ENCODE results near the gene TLX2. TPM values are rescaled to one million over a fixed set of nuclear protein-coding genes. Genes with fewer than 3 reads are reported as not detected.

Gene TLX2
- total and polyA plus RNA-seq, 2 of the 13 experiments (the other 11 are each of a cell fraction or from before 2014, with no cell fraction given): 0.05 to 0.20 TPM

DNA sequence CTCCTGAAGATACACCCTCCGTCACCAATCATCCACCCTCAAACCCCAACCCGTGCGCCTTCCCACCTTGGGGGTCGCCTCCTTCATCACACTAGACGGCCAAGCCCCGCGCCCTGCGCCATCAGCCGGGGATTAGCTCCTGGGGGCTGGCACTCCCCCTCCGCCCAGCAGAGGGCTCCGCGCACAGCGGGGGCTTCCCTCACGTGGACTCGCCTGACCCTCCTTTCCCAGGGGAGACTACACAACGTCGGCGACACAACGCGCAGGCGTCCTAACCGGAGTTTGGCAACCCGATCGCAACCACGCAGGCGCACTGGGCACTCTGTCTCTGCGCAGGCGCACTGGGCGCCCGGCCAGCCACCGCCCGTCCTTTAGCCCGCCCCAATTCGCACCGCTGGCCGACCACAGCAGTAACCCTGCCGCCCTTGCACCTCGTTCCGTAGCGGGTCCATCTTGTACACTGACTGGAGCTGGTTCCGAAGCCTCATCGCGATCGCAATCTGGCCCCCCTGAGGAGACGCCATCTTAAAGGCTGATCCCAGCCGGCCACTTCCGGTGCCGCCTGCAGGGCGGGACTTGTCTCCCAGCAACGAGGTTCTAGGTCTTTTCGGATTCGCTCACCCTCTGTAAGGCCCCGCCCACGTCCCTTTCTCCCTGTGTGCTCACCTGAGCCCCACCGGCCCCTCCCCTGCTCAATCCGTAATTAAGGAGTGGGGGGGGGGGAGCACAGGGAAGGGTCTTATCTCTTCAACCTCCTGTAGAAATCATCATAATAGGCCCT, 6.9 kb upstream of the TLX2 start, which contains the start of gene PCGF1 (continued):
- TF ChIP-seq, protein P1, sequence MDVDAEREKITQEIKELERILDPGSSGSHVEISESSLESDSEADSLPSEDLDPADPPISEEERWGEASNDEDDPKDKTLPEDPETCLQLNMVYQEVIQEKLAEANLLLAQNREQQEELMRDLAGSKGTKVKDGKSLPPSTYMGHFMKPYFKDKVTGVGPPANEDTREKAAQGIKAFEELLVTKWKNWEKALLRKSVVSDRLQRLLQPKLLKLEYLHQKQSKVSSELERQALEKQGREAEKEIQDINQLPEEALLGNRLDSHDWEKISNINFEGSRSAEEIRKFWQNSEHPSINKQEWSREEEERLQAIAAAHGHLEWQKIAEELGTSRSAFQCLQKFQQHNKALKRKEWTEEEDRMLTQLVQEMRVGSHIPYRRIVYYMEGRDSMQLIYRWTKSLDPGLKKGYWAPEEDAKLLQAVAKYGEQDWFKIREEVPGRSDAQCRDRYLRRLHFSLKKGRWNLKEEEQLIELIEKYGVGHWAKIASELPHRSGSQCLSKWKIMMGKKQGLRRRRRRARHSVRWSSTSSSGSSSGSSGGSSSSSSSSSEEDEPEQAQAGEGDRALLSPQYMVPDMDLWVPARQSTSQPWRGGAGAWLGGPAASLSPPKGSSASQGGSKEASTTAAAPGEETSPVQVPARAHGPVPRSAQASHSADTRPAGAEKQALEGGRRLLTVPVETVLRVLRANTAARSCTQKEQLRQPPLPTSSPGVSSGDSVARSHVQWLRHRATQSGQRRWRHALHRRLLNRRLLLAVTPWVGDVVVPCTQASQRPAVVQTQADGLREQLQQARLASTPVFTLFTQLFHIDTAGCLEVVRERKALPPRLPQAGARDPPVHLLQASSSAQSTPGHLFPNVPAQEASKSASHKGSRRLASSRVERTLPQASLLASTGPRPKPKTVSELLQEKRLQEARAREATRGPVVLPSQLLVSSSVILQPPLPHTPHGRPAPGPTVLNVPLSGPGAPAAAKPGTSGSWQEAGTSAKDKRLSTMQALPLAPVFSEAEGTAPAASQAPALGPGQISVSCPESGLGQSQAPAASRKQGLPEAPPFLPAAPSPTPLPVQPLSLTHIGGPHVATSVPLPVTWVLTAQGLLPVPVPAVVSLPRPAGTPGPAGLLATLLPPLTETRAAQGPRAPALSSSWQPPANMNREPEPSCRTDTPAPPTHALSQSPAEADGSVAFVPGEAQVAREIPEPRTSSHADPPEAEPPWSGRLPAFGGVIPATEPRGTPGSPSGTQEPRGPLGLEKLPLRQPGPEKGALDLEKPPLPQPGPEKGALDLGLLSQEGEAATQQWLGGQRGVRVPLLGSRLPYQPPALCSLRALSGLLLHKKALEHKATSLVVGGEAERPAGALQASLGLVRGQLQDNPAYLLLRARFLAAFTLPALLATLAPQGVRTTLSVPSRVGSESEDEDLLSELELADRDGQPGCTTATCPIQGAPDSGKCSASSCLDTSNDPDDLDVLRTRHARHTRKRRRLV (CRISPR knock-in tag; IDR thresholded peaks at IDR 0.05): peak; percentile 62
- TF ChIP-seq EED (CRISPR knock-in tag; IDR thresholded peaks at IDR 0.05) (peak; percentile 91), ARID2 (CRISPR knock-in tag; IDR thresholded peaks at IDR 0.05; ENCODE audit: borderline replicate concordance) (no peak; the same call in 1 of the 2 replicates), ZNF296 (CRISPR knock-in tag; conservative IDR thresholded peaks at IDR 0.05) (no peak), FOXJ3 (CRISPR knock-in tag; IDR thresholded peaks at IDR 0.05; ENCODE audit: borderline replicate concordance) (0 out of 2 replicates have a peak, but pooled peaks have one; percentile 47), ZNF703 (CRISPR knock-in tag; IDR thresholded peaks at IDR 0.05; ENCODE audit: borderline replicate concordance) (no peak), DR1 (CRISPR knock-in tag; IDR thresholded peaks at IDR 0.05) (peak; percentile 64), DPF2 (CRISPR knock-in tag; IDR thresholded peaks at IDR 0.05; ENCODE audit: borderline replicate concordance, low read depth) (0 out of 2 replicates have a peak, but pooled peaks have one; percentile 48), ZNF761 (CRISPR knock-in tag; conservative IDR thresholded peaks at IDR 0.05) (peak; percentile 64)
- TF ChIP-seq, protein P2, sequence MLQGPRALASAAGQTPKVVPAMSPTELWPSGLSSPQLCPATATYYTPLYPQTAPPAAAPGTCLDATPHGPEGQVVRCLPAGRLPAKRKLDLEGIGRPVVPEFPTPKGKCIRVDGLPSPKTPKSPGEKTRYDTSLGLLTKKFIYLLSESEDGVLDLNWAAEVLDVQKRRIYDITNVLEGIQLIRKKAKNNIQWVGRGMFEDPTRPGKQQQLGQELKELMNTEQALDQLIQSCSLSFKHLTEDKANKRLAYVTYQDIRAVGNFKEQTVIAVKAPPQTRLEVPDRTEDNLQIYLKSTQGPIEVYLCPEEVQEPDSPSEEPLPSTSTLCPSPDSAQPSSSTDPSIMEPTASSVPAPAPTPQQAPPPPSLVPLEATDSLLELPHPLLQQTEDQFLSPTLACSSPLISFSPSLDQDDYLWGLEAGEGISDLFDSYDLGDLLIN (CRISPR knock-in tag; IDR thresholded peaks at IDR 0.05; ENCODE audit: borderline replicate concordance): peak; percentile 39; the same call in 1 of the 2 replicates
- TF ChIP-seq, protein P3, sequence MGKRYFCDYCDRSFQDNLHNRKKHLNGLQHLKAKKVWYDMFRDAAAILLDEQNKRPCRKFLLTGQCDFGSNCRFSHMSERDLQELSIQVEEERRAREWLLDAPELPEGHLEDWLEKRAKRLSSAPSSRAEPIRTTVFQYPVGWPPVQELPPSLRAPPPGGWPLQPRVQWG (CRISPR knock-in tag; IDR thresholded peaks at IDR 0.05; ENCODE audit: borderline replicate concordance, low read depth): no peak
- TF ChIP-seq, protein P4, sequence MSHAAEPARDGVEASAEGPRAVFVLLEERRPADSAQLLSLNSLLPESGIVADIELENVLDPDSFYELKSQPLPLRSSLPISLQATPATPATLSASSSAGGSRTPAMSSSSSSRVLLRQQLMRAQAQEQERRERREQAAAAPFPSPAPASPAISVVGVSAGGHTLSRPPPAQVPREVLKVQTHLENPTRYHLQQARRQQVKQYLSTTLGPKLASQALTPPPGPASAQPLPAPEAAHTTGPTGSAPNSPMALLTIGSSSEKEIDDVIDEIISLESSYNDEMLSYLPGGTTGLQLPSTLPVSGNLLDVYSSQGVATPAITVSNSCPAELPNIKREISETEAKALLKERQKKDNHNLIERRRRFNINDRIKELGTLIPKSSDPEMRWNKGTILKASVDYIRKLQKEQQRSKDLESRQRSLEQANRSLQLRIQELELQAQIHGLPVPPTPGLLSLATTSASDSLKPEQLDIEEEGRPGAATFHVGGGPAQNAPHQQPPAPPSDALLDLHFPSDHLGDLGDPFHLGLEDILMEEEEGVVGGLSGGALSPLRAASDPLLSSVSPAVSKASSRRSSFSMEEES (CRISPR knock-in tag; IDR thresholded peaks at IDR 0.05): peak; percentile 71; the same call in 1 of the 2 replicates
- TF ChIP-seq, protein P5, sequence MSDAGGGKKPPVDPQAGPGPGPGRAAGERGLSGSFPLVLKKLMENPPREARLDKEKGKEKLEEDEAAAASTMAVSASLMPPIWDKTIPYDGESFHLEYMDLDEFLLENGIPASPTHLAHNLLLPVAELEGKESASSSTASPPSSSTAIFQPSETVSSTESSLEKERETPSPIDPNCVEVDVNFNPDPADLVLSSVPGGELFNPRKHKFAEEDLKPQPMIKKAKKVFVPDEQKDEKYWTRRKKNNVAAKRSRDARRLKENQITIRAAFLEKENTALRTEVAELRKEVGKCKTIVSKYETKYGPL (CRISPR knock-in tag; IDR thresholded peaks at IDR 0.05): no peak
- TF ChIP-seq, protein P6, sequence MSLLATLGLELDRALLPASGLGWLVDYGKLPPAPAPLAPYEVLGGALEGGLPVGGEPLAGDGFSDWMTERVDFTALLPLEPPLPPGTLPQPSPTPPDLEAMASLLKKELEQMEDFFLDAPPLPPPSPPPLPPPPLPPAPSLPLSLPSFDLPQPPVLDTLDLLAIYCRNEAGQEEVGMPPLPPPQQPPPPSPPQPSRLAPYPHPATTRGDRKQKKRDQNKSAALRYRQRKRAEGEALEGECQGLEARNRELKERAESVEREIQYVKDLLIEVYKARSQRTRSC (CRISPR knock-in tag; IDR thresholded peaks at IDR 0.05; ENCODE audit: low read depth): no peak
- TF ChIP-seq, protein P7, sequence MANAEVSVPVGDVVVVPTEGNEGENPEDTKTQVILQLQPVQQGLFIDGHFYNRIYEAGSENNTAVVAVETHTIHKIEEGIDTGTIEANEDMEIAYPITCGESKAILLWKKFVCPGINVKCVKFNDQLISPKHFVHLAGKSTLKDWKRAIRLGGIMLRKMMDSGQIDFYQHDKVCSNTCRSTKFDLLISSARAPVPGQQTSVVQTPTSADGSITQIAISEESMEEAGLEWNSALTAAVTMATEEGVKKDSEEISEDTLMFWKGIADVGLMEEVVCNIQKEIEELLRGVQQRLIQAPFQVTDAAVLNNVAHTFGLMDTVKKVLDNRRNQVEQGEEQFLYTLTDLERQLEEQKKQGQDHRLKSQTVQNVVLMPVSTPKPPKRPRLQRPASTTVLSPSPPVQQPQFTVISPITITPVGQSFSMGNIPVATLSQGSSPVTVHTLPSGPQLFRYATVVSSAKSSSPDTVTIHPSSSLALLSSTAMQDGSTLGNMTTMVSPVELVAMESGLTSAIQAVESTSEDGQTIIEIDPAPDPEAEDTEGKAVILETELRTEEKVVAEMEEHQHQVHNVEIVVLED (CRISPR knock-in tag; IDR thresholded peaks at IDR 0.05; ENCODE audit: borderline replicate concordance): peak; percentile 74; the same call in 1 of the 2 replicates

Data from HepG2 (cell line).